DMS53 treated with DMSO at 0.1 percent for 48 hours (cell line): ENCODE results near the gene ZNF813.

Experiments used
- DNase-seq: peaks from one replicate; lab custom pipeline; 2025; ENCODE audit not compliant: unreplicated experiment; lab: John Stamatoyannopoulos, UW

Gene ZNF813

GRCh38 chr19:53519446-53519845, 51.9 kb downstream of the ZNF813 start:
- DNase-seq: no peak

GRCh38 chr19:53520163-53520546, 52.6 kb downstream of the ZNF813 start:
- no peak for DNase-seq

GRCh38 chr19:53520547-53521372, 53.2 kb downstream of the ZNF813 start:
- DNase-seq: peak; percentile 97

GRCh38 chr19:53521373-53522202, 54.1 kb downstream of the ZNF813 start:
- no peak for DNase-seq

- DNase-seq: no peak
These were observed 58.4 kb downstream of the ZNF813 start for GRCh38 chr19:53525922-53526321.

GRCh38 chr19:53530622-53531021, 63.1 kb downstream of the ZNF813 start:
- no peak for DNase-seq

- DNase-seq: no peak
These were observed 63.9 kb downstream of the ZNF813 start for GRCh38 chr19:53531457-53531856.

GRCh38 chr19:53532362-53532761, 64.8 kb downstream of the ZNF813 start:
- no peak for DNase-seq

GRCh38 chr19:53536225-53536548, 68.7 kb downstream of the ZNF813 start:
- DNase-seq: no peak

GRCh38 chr19:53537121-53537520, 69.6 kb downstream of the ZNF813 start:
- DNase-seq: peak; percentile 23

GRCh38 chr19:53537521-53538377, 70.2 kb downstream of the ZNF813 start, which contains the start of gene ZNF331:
Gene ZNF331, plus strand, starts transcription at chr19:53538145. Its CDS starts 31,232 bp downstream, at chr19:53569377.
- no peak for DNase-seq

- DNase-seq: no peak
These were observed 71.0 kb downstream of the ZNF813 start for GRCh38 chr19:53538378-53539109.

- no peak for DNase-seq
These were observed 72.6 kb downstream of the ZNF813 start for GRCh38 chr19:53540091-53540490.

- DNase-seq: no peak
These were observed 74.4 kb downstream of the ZNF813 start for GRCh38 chr19:53541971-53542370.

- no peak for DNase-seq
These were observed 77.9 kb downstream of the ZNF813 start for GRCh38 chr19:53545271-53546065.
